Osteocyte (in vitro differentiated cells): ENCODE measurements around the gene SUPT4H1. TPM values are rescaled to one million over a fixed set of nuclear protein-coding genes. Genes with fewer than 3 reads are reported as not detected.
"Not testable (repeated sequence)": the region's sequence is repeated elsewhere in the genome, so short reads cannot be mapped to it uniquely, and the experiment has no call there.

Experiments
- DNase-seq: peaks from one replicate; pipeline ENCODE4 v3.0.0; 2021; ENCODE audit warnings: mixed read lengths; ENCODE audit not compliant: unreplicated experiment; ENCODE audit errors: extremely low spot score
- H3K27ac Mint-ChIP-seq: one replicate; pipeline ENCODE4 v1.8.0; 2021; ENCODE audit warnings: mild to moderate bottlenecking, mixed read lengths; ENCODE audit not compliant: unreplicated experiment
- H3K27me3 Mint-ChIP-seq: one replicate; pipeline ENCODE4 v1.8.0; 2021; ENCODE audit warnings: mixed read lengths; ENCODE audit not compliant: unreplicated experiment
- H3K36me3 Mint-ChIP-seq: one replicate; pipeline ENCODE4 v1.8.0; 2021; ENCODE audit warnings: mixed read lengths; ENCODE audit not compliant: unreplicated experiment
- H3K4me1 Mint-ChIP-seq: one replicate; pipeline ENCODE4 v1.8.0; 2021; ENCODE audit warnings: mixed read lengths; ENCODE audit not compliant: unreplicated experiment
- H3K4me3 Mint-ChIP-seq: one replicate; pipeline ENCODE4 v1.8.0; 2021; ENCODE audit warnings: mild to moderate bottlenecking, moderate library complexity, mixed read lengths; ENCODE audit not compliant: unreplicated experiment
- H3K9me3 Mint-ChIP-seq: one replicate; pipeline ENCODE4 v1.8.0; 2021; ENCODE audit warnings: mixed read lengths; ENCODE audit not compliant: unreplicated experiment
- long read RNA-seq: library from polyadenylated mRNA; unstranded; transcript quantifications from one replicate; pipeline ENCODE4 v2.0.0, GENCODE V29; 2021
- total RNA-seq: library from RNA; stranded (reverse); gene quantifications from 2 replicates; pipeline ENCODE4 v1.2.1, GENCODE V29; 2021
- TF ChIP-seq, protein P1 (sequence below): fragments of 200-600 bp; sonication (generic); IDR thresholded peaks from 2 replicates; pipeline ENCODE4 v1.5.0; 2021; ENCODE audit warnings: antibody characterized with exemption, mild to moderate bottlenecking, moderate library complexity

The SUPT4H1 gene
- 77.0 and 80.6 TPM in 2 replicates for total RNA-seq
- long read RNA-seq, transcript SUPT4H1-202 (5 exons, 1,643 nt): minor isoform, 12 of 82 reads
- long read RNA-seq, transcript SUPT4H1-201 (5 exons, 1,489 nt): major isoform, 64 of 82 reads
- long read RNA-seq, partial matches to known transcripts: 0 of 82 reads
- long read RNA-seq, other reads (novel, unspliced or antisense): 4 of 82 reads

DNA sequence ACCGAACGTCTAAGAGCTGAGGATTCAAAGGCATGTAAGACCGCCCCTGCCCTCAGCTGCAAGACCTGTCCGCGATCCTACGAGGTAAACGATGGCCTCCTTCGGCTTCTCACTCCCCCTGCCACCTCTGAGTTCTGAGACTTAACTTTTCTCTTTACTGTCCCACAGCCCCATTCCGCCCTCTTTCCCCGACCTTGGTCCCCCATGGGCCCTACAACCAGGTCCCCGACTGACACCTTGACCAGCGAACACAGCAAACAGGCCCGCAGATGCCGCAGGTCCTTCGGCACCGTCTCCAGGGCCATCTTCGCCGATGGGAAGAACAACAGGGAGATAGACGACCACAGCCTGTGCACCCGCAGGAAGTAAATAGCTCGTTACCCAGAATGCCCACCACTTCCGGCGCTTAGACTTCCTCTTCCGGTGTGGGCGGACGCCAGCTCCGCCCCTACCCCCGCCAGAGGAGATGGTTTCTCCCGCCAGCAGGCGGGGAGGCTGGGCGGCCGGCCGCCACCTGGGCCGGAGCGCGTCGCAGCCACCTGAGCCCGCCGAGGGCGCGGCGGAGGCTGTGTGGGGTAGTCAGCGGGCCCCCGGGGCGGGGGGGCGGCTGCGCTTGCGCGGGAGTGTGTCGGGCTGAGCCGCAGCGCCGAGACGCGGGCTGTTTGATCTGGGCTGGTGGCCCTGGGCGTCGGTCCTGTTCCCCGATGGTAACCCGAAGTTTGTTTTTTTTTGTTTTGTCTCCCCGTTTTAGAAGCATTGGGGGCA lies at the start of gene SUPT4H1:
Gene SUPT4H1 (minus strand): TSS at position 371 of the 765 bp plus-strand sequence. CDS start 66 bp downstream, at position 305.
- Mint-ChIP-seq H3K36me3 (peaks cover 30% of the 10 kb centered on the region), H3K4me3 (peak within 1 kb of the TSS; percentile 100), H3K9me3 (no peaks in the 10 kb centered on the region), H3K4me1 (peaks cover 24% of the 10 kb centered on the region), H3K27ac (peak within 1 kb of the TSS; percentile 97), H3K27me3 (no peaks in the 10 kb centered on the region)
- TF ChIP-seq, protein P1, sequence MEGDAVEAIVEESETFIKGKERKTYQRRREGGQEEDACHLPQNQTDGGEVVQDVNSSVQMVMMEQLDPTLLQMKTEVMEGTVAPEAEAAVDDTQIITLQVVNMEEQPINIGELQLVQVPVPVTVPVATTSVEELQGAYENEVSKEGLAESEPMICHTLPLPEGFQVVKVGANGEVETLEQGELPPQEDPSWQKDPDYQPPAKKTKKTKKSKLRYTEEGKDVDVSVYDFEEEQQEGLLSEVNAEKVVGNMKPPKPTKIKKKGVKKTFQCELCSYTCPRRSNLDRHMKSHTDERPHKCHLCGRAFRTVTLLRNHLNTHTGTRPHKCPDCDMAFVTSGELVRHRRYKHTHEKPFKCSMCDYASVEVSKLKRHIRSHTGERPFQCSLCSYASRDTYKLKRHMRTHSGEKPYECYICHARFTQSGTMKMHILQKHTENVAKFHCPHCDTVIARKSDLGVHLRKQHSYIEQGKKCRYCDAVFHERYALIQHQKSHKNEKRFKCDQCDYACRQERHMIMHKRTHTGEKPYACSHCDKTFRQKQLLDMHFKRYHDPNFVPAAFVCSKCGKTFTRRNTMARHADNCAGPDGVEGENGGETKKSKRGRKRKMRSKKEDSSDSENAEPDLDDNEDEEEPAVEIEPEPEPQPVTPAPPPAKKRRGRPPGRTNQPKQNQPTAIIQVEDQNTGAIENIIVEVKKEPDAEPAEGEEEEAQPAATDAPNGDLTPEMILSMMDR: no peak
- peak; percentile 95 for DNase-seq

DNA sequence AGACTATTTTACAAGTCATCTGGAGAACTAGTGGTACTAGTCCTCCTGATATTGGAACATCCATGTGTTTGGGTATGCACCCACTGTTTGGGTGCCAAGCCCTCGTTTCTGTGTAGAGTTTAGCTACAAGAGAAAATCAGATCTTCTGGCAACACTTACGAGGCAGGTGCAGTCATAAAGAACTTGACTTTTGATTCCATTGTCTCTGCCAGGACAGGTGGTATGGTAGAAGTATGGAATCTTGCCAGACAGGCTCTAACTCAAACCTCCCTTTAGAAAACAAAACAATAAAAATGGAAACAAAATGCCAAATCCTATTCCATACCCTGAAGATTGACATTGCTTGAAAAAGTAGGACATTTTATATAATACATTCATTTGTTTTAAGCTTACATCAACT lies 49.3 kb upstream of the SUPT4H1 start:
- Mint-ChIP-seq H3K27ac (no peak overlapping the region), H3K9me3 (no peaks in the 10 kb centered on the region), H3K27me3 (peaks cover 57% of the 10 kb centered on the region), H3K4me1 (peaks cover 11% of the 10 kb centered on the region), H3K36me3 (no peaks in the 10 kb centered on the region), H3K4me3 (no peak overlapping the region)
- DNase-seq: no peak
- TF ChIP-seq, protein P1: no peak

DNA sequence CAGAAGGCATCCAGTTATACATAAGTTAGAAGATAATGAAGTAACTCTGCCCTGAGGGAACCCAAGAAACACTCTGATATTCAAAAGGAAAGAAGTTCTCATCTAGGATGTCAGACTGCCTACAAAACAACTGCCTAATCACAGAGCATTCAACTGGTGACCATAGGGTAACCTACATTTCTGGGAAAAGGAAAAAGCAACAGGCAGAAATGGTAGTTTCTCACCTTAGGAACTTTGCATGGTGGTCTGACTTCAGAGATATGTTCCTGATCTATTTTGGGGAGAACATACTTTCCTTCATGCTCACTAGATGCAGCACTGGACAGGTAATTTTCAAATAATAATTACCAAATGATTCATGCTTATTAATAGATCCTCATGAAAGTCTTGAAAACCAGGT lies 48.8 kb upstream of the SUPT4H1 start:
- Mint-ChIP-seq H3K36me3 (no peaks in the 10 kb centered on the region), H3K27ac (no peak overlapping the region), H3K4me3 (no peak overlapping the region), H3K9me3 (no peaks in the 10 kb centered on the region), H3K4me1 (peaks cover 11% of the 10 kb centered on the region), H3K27me3 (peaks cover 61% of the 10 kb centered on the region)
- DNase-seq: no peak
- TF ChIP-seq, protein P1: no peak

DNA sequence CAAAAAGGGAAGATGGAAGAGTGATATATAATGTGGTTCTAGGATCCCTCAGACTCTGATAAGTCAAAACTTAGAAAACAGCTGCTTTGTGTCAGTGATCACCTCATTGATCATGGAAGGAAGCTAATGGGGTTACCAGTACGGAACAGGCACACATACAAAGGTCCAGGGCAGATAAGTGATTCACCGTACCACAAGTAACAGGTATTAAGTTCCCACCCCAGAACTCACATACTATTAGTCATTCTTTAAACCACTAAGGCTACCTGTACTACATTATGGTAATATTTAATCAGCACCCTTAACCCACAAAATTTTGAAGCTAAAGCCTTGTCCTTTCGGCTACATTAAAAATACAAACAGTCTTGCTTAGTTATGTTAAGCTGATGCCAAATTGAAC lies 48.0 kb upstream of the SUPT4H1 start:
- Mint-ChIP-seq H3K9me3 (no peaks in the 10 kb centered on the region), H3K36me3 (no peaks in the 10 kb centered on the region), H3K4me1 (peaks cover 11% of the 10 kb centered on the region), H3K27me3 (peaks cover 67% of the 10 kb centered on the region), H3K4me3 (no peak overlapping the region), H3K27ac (no peak overlapping the region)
- TF ChIP-seq, protein P1: no peak
- no peak for DNase-seq

DNA sequence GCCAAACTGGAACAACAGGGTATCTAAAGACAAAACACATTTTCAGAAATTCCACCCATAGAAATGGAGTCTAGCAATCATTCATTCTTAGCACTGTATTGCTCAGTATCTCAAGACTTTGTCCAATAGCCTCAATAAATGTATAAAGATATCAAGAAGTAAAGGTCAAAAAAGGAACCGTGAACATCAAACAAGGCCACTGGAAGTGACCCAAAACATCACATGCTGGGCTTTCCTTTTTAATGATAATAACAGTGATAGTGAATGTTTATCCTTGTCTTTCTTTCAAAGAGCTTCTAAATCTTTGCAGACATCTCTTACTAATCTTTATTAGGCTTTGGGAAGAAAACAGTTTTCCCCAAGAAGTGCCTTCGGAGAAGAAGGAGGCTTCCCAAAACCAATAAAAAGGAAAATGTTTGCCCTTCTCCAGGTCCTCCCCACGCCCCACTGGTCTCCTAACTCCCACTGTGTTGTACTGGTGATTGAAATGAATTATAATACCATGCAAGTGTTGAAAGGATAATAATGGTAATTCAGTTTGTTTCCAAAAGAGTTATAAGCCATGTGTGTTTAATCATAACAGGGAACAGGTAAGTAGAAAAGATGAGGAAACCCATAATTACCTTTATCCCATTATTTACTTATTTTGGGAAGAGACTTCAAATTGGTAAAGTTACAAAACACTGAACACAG lies 46.7 kb upstream of the SUPT4H1 start:
- Mint-ChIP-seq H3K27ac (no peak overlapping the region), H3K36me3 (no peaks in the 10 kb centered on the region), H3K27me3 (peaks cover 63% of the 10 kb centered on the region), H3K4me1 (peaks cover 11% of the 10 kb centered on the region), H3K9me3 (no peaks in the 10 kb centered on the region), H3K4me3 (no peak overlapping the region)
- no peak for DNase-seq
- TF ChIP-seq, protein P1: no peak

DNA sequence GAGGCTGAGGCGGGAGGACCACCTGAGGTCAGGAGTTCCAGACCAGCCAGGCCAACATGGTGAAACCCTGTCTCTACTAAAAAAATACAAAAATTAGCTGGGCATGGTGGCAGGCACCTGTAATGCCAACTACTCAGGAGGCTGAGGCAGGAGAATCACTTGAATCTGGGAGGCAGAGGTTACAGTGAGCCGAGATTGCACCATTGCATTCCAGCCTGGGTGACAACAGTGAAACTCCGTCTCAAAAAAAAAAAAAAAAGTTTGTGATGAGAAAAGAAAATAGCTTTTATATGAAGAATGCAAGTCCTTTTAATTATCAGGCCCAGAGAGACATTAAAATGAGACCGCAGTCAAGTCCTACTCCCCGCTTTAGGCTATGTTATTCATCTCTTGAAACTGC lies 45.4 kb upstream of the SUPT4H1 start:
- peaks cover 58% of the 10 kb centered on the region for H3K27me3 Mint-ChIP-seq
- not testable (repeated sequence) for H3K27ac Mint-ChIP-seq, DNase-seq, H3K4me1 Mint-ChIP-seq, H3K36me3 Mint-ChIP-seq, H3K9me3 Mint-ChIP-seq, H3K4me3 Mint-ChIP-seq
